Lower leg skin (tissue), 3 donors: ENCODE data around the gene TBC1D23.

Source experiments
- CTCF ChIP-seq, 3 donors: fragments of 450-650 bp; IDR thresholded peaks; one replicate each; pipeline ENCODE4 v1.5.1; 2016; ENCODE audit warnings: antibody characterized with exemption in 3 of 3, mild to moderate bottlenecking in 3 of 3, moderate library complexity in 2 of 3
- POLR2A ChIP-seq, 2 donors: fragments of 450-650 bp; IDR thresholded peaks; one replicate each; pipeline ENCODE4 v1.6.1; 2016 to 2017; ENCODE audit warnings: antibody characterized with exemption in 2 of 2, mild to moderate bottlenecking in 1 of 2, moderate library complexity in 1 of 2

GRCh38 chr3:100214574-100214964, 46.2 kb upstream of the TBC1D23 start:
- TF ChIP-seq CTCF (IDR thresholded peaks at IDR 0.05) = no peak
- no peak for TF ChIP-seq POLR2A (IDR thresholded peaks at IDR 0.05)
